ENCODE measurements around the gene AGXT2. TPM values are rescaled to one million over a fixed set of nuclear protein-coding genes. Genes with fewer than 3 reads are reported as not detected.

Gene AGXT2
- total and polyA plus RNA-seq, 2 of the 13 experiments (the other 11 are each of a cell fraction or from before 2014, with no cell fraction given) = 0.04 to 0.13 TPM

DNA sequence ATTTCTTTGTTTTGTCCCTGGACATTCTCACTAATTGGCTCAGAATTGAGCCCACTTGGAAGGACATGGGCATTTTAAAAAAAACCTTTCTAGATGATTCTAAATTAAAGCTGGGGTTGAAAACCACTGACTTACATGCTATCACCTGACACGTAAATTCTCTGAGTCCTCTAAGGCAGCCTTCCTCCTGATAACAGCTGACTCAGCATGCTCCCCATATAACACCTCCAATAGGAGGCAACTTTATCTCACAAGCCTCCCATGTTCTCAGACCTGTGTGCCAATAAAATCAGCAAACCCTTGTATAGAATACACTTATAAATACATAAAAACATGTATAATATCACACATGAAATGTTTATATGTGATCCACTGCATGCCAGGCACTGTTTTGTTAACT is 49.2 kb upstream of the AGXT2 start:
- no peak overlapping the region for H3K4me2 ChIP-seq (ENCODE audit: low read depth, low read length)
- H3K36me3 ChIP-seq (replicated peaks in 1 of 2; ENCODE audit: control insufficient read depth in 1 of 2, insufficient read depth in 2 of 2, low read length in 2 of 2) = no peaks in the 10 kb centered on the region
- no peak overlapping the region for H3K9ac ChIP-seq (ENCODE audit: insufficient read depth, low read depth, low read length)
- peaks cover 19% of the 10 kb centered on the region for H3K4me1 ChIP-seq (ENCODE audit: insufficient read depth, low read length)
- ChIA-PET POLR2A (no interaction called here), CTCF (ENCODE audit: low intra/inter-chr PET ratio, low total read pairs) (no interaction called here)
- no peaks in the 10 kb centered on the region for H4K20me1 ChIP-seq (ENCODE audit: insufficient read depth, low read length)
- H3K27ac ChIP-seq (ENCODE audit: extremely low read length, insufficient read depth, low read length) = no peak overlapping the region
- no peak for DNase-seq (ENCODE audit: low spot score)
- no peak for ATAC-seq
- intact Hi-C loops (cut with micrococcal nuclease; ENCODE audit: unreplicated experiment) (no loop called here), in situ Hi-C loops (cut with HindIII; ENCODE audit: extremely low pct_ligation_motif_present, low pct_unique_long_range_greater_than_20kb) (loop anchor here (10.0 kb wide), 1 partner anchor 498 kb away; no protein-coding TSS in a partner anchor)
- TF ChIP-seq MAFF (IDR thresholded peaks at IDR 0.05; ENCODE audit: low read depth, low read length) = peak; percentile 95
- TF ChIP-seq, protein P1, sequence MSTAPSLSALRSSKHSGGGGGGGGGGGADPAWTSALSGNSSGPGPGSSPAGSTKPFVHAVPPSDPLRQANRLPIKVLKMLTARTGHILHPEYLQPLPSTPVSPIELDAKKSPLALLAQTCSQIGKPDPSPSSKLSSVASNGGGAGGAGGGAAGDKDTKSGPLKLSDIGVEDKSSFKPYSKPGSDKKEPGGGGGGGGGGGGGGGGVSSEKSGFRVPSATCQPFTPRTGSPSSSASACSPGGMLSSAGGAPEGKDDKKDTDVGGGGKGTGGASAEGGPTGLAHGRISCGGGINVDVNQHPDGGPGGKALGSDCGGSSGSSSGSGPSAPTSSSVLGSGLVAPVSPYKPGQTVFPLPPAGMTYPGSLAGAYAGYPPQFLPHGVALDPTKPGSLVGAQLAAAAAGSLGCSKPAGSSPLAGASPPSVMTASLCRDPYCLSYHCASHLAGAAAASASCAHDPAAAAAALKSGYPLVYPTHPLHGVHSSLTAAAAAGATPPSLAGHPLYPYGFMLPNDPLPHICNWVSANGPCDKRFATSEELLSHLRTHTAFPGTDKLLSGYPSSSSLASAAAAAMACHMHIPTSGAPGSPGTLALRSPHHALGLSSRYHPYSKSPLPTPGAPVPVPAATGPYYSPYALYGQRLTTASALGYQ (CRISPR knock-in tag; IDR thresholded peaks at IDR 0.05) = no peak
- peak; percentile 95 to 97 for TF ChIP-seq MAFK (conservative IDR thresholded peaks at IDR 0.05 in 1 of 2, IDR thresholded peaks at IDR 0.05 in 1 of 2; ENCODE audit: low read length in 2 of 2)
- 100% methylated on average over 1 of the region's 1 CpG for WGBS (ENCODE audit: low lambda C conversion rate)
- H3K4me3 ChIP-seq (replicated peaks in 1 of 3; ENCODE audit: insufficient read depth in 1 of 3, low read depth in 2 of 3, low read length in 3 of 3) = no peak overlapping the region
- FAIRE-seq = no peak
- BruUV-seq (replicated peaks) = no TSS peak
- no peaks in the 10 kb centered on the region for H3K79me2 ChIP-seq (ENCODE audit: insufficient read depth, low read length)
- no peak overlapping the region for H2AFZ ChIP-seq (ENCODE audit: low read length)
- no peaks in the 10 kb centered on the region for H3K9me3 ChIP-seq (ENCODE audit: low read length)
- no peaks in the 10 kb centered on the region for H3K27me3 ChIP-seq (ENCODE audit: control insufficient read depth in 1 of 2, insufficient read depth in 2 of 2, low read length in 2 of 2)

DNA sequence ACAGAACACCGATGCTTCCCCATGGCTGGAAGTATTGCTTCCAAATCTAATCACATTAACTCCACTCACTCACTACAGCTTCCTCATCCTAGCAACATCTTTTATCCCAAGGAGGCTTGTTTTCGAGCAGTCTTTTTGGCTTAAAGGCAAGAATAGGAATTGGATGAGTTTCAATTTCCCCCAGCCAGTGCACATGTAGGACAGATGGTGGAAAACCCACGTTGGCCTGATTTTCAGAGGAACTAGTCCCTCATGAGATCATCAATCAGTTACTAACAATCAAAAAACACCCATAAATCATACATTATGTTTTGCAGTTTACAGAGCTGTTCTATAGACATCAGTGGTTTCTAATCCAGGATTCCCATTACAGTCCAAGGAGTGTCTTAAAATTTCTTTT is 48.5 kb upstream of the AGXT2 start:
- DNase-seq (ENCODE audit: low spot score) (no peak), FAIRE-seq (no peak), ATAC-seq (no peak)
- Histone ChIP-seq H3K79me2 (ENCODE audit: insufficient read depth, low read length) (no peaks in the 10 kb centered on the region), H3K27me3 (ENCODE audit: control insufficient read depth in 1 of 2, insufficient read depth in 2 of 2, low read length in 2 of 2) (no peaks in the 10 kb centered on the region), H3K4me3 (replicated peaks in 1 of 3; ENCODE audit: insufficient read depth in 1 of 3, low read depth in 2 of 3, low read length in 3 of 3) (no peak overlapping the region), H3K27ac (ENCODE audit: extremely low read length, insufficient read depth, low read length) (no peak overlapping the region), H3K9me3 (ENCODE audit: low read length) (no peaks in the 10 kb centered on the region), H3K4me1 (ENCODE audit: insufficient read depth, low read length) (peaks cover 19% of the 10 kb centered on the region), H3K9ac (ENCODE audit: insufficient read depth, low read depth, low read length) (no peak overlapping the region), H3K4me2 (ENCODE audit: low read depth, low read length) (no peak overlapping the region), H3K36me3 (replicated peaks in 1 of 2; ENCODE audit: control insufficient read depth in 1 of 2, insufficient read depth in 2 of 2, low read length in 2 of 2) (no peaks in the 10 kb centered on the region), H2AFZ (ENCODE audit: low read length) (no peak overlapping the region), H4K20me1 (ENCODE audit: insufficient read depth, low read length) (no peaks in the 10 kb centered on the region)
- WGBS (ENCODE audit: low lambda C conversion rate) = 98% methylated on average over 3 of the region's 3 CpGs
- CTCF ChIA-PET (ENCODE audit: low intra/inter-chr PET ratio, low total read pairs) = no interaction called here
- BruUV-seq (replicated peaks) = no TSS peak
- in situ Hi-C loops (cut with HindIII; ENCODE audit: extremely low pct_ligation_motif_present, low pct_unique_long_range_greater_than_20kb) = loop anchor here (10.0 kb wide), 1 partner anchor 499 kb away; no protein-coding TSS in a partner anchor
- intact Hi-C loops (cut with micrococcal nuclease; ENCODE audit: unreplicated experiment) = no loop called here
- POLR2A ChIA-PET = no interaction called here
- TF ChIP-seq ZMYM3 (CRISPR knock-in tag; IDR thresholded peaks at IDR 0.05) = no peak
- TF ChIP-seq ZNF101 (CRISPR knock-in tag; IDR thresholded peaks at IDR 0.05; ENCODE audit: borderline replicate concordance, low read depth) = no peak
- TF ChIP-seq U2AF2 (IDR thresholded peaks at IDR 0.05; ENCODE audit: low read depth, low read length) = no peak
- no peak for TF ChIP-seq ONECUT2 (CRISPR knock-in tag; IDR thresholded peaks at IDR 0.05)
- no peak for TF ChIP-seq CEBPB (IDR thresholded peaks at IDR 0.05; ENCODE audit: borderline replicate concordance, low read depth, low read length)
- TF ChIP-seq, protein P2, sequence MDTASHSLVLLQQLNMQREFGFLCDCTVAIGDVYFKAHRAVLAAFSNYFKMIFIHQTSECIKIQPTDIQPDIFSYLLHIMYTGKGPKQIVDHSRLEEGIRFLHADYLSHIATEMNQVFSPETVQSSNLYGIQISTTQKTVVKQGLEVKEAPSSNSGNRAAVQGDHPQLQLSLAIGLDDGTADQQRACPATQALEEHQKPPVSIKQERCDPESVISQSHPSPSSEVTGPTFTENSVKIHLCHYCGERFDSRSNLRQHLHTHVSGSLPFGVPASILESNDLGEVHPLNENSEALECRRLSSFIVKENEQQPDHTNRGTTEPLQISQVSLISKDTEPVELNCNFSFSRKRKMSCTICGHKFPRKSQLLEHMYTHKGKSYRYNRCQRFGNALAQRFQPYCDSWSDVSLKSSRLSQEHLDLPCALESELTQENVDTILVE (CRISPR knock-in tag; IDR thresholded peaks at IDR 0.05) = no peak
- TF ChIP-seq, protein P3, sequence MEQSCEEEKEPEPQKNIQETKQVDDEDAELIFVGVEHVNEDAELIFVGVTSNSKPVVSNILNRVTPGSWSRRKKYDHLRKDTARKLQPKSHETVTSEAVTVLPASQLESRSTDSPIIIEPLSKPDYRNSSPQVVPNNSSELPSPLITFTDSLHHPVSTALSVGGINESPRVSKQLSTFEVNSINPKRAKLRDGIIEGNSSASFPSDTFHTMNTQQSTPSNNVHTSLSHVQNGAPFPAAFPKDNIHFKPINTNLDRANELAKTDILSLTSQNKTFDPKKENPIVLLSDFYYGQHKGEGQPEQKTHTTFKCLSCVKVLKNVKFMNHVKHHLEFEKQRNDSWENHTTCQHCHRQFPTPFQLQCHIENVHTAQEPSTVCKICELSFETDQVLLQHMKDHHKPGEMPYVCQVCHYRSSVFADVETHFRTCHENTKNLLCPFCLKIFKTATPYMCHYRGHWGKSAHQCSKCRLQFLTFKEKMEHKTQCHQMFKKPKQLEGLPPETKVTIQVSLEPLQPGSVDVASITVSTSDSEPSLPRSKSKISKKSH (CRISPR knock-in tag; IDR thresholded peaks at IDR 0.05; ENCODE audit: borderline replicate concordance) = no peak
- TF ChIP-seq SNAI1 (CRISPR knock-in tag; IDR thresholded peaks at IDR 0.05; ENCODE audit: borderline replicate concordance) = no peak
- no peak for TF ChIP-seq ZNF720 (CRISPR knock-in tag; IDR thresholded peaks at IDR 0.05)
- TF ChIP-seq ZNF678 (CRISPR knock-in tag; IDR thresholded peaks at IDR 0.05) = no peak
- TF ChIP-seq ZNF33A (CRISPR knock-in tag; IDR thresholded peaks at IDR 0.05; ENCODE audit: borderline replicate concordance) = no peak
- TF ChIP-seq HNRNPL (IDR thresholded peaks at IDR 0.05; ENCODE audit: low read depth, low read length) = no peak
- no peak for TF ChIP-seq HCFC1 (IDR thresholded peaks at IDR 0.05; ENCODE audit: low read depth, low read length)
